Stimulated activated CD8-positive, alpha-beta memory T cell treated with anti-CD3 and anti-CD28 coated beads, Interleukin-15, amount 100 ng/mL, for 48 hours (primary cell): ENCODE data around the gene EXT2.

ENCODE experiments used
- DNase-seq, 2 donors: peaks; one replicate each; pipeline ENCODE4 v3.0.0-alpha.2; 2020; ENCODE audit warnings: low read depth in 2 of 2

Gene EXT2

GRCh38 chr11:44165432-44165831 is 70.0 kb downstream of the EXT2 start:
- no peak for DNase-seq

- DNase-seq, result no peak
Observed at GRCh38 chr11:44167046-44167445, 71.6 kb downstream of the EXT2 start.

GRCh38 chr11:44171518-44171917 is 76.0 kb downstream of the EXT2 start:
- no peak for DNase-seq

- no peak for DNase-seq
Observed at GRCh38 chr11:44172966-44173365, 77.5 kb downstream of the EXT2 start.

GRCh38 chr11:44174842-44175241 is 79.4 kb downstream of the EXT2 start:
- DNase-seq, result no peak

GRCh38 chr11:44176546-44177213 is 81.2 kb downstream of the EXT2 start:
- no peak for DNase-seq

- DNase-seq, result no peak
Observed at GRCh38 chr11:44177905-44178304, 82.4 kb downstream of the EXT2 start.

GRCh38 chr11:44178381-44178780 is 82.9 kb downstream of the EXT2 start:
- DNase-seq, result no peak

- DNase-seq, result no peak
Observed at GRCh38 chr11:44179173-44179572, 83.7 kb downstream of the EXT2 start.

GRCh38 chr11:44180107-44180506 is 84.6 kb downstream of the EXT2 start:
- DNase-seq, result no peak

GRCh38 chr11:44185522-44185921 is 90.0 kb downstream of the EXT2 start:
- DNase-seq, result no peak

- DNase-seq, result no peak
Observed at GRCh38 chr11:44186321-44186930, 90.9 kb downstream of the EXT2 start.

- DNase-seq, result no peak
Observed at GRCh38 chr11:44188643-44189042, 93.2 kb downstream of the EXT2 start.

GRCh38 chr11:44189986-44190882 is 94.8 kb downstream of the EXT2 start:
- no peak for DNase-seq

GRCh38 chr11:44190883-44191230 is 95.4 kb downstream of the EXT2 start:
- DNase-seq, result no peak

- no peak for DNase-seq
Observed at GRCh38 chr11:44191322-44192016, 96.0 kb downstream of the EXT2 start.

- DNase-seq, result no peak
Observed at GRCh38 chr11:44192017-44192385, 96.5 kb downstream of the EXT2 start.

- no peak for DNase-seq
Observed at GRCh38 chr11:44192462-44193100, 97.1 kb downstream of the EXT2 start.

- DNase-seq, result no peak
Observed at GRCh38 chr11:44193856-44194255, 98.4 kb downstream of the EXT2 start.

- DNase-seq, result no peak
Observed at GRCh38 chr11:44198146-44198724, 102.8 kb downstream of the EXT2 start.

GRCh38 chr11:44199298-44199697 is 103.8 kb downstream of the EXT2 start:
- DNase-seq, result no peak
